ENCODE data around the gene MIEF2. TPM values are rescaled to one million over a fixed set of nuclear protein-coding genes. Genes with fewer than 3 reads are reported as not detected.
"Not testable (repeated sequence)": the region's sequence is repeated elsewhere in the genome, so short reads cannot be mapped to it uniquely, and the experiment has no call there.

Gene MIEF2
- total RNA-seq = 10 to 100 TPM; 14.0 to 14.7 TPM

GRCh38 chr17:18260332-18261145 lies at the start of gene MIEF2:
Gene MIEF2, plus strand, starts transcription at chr17:18260662. Its CDS starts 2,059 bp downstream, at chr17:18262721.
- Mint-ChIP-seq H3K9me3 (no peaks in the 10 kb centered on the region), H3K4me1 (peaks cover 28% of the 10 kb centered on the region), H3K27ac (peak within 1 kb of the TSS; percentile 87), H3K36me3 (peaks cover 4% of the 10 kb centered on the region), H3K4me3 (peak within 1 kb of the TSS; percentile 84), H3K27me3 (no peaks in the 10 kb centered on the region)
- POLR2A ChIA-PET = interaction anchor here (1.1 kb wide), 1 partner anchor 9 kb away, joined by 4 read pairs; no protein-coding TSS in a partner anchor
- peak; percentile 90 for ATAC-seq (ENCODE audit: low read depth)
- peak; percentile 90 for DNase-seq

- no peak for DNase-seq
- H3K27ac Mint-ChIP-seq = no peak overlapping the region
- H3K4me1 Mint-ChIP-seq = no peaks in the 10 kb centered on the region
- H3K27me3 Mint-ChIP-seq = no peaks in the 10 kb centered on the region
- no peak overlapping the region for H3K4me3 Mint-ChIP-seq
- POLR2A ChIA-PET = interaction anchor here (0.8 kb wide), 1 partner anchor 16 kb away, joined by 3 read pairs; no protein-coding TSS in a partner anchor
- H3K36me3 Mint-ChIP-seq = peaks cover 9% of the 10 kb centered on the region
- no peaks in the 10 kb centered on the region for H3K9me3 Mint-ChIP-seq
- no peak for ATAC-seq (ENCODE audit: low read depth)
These were observed 46.7 kb upstream of the MIEF2 start for GRCh38 chr17:18213666-18214270.

GRCh38 chr17:18216906-18217305 lies 43.6 kb upstream of the MIEF2 start:
- not testable (repeated sequence) for H3K4me3 Mint-ChIP-seq; H3K4me1 Mint-ChIP-seq; ATAC-seq (ENCODE audit: low read depth); H3K36me3 Mint-ChIP-seq; DNase-seq; H3K9me3 Mint-ChIP-seq; H3K27ac Mint-ChIP-seq; H3K27me3 Mint-ChIP-seq
- POLR2A ChIA-PET = interaction anchor here (0.6 kb wide), 1 partner anchor 163 kb away, joined by 3 read pairs; no protein-coding TSS in a partner anchor

- Mint-ChIP-seq H3K27ac (no peak overlapping the region), H3K27me3 (no peaks in the 10 kb centered on the region), H3K4me3 (no peak overlapping the region), H3K9me3 (no peaks in the 10 kb centered on the region), H3K4me1 (no peaks in the 10 kb centered on the region), H3K36me3 (peaks cover 1% of the 10 kb centered on the region)
- peak; percentile 85 for ATAC-seq (ENCODE audit: low read depth)
- DNase-seq = peak; percentile 79
- POLR2A ChIA-PET = no interaction called here
These were observed 42.9 kb upstream of the MIEF2 start for GRCh38 chr17:18217412-18218015.

- Mint-ChIP-seq H3K27ac (no peak overlapping the region), H3K4me1 (no peaks in the 10 kb centered on the region), H3K9me3 (no peaks in the 10 kb centered on the region), H3K36me3 (peaks cover 1% of the 10 kb centered on the region), H3K4me3 (no peak overlapping the region), H3K27me3 (no peaks in the 10 kb centered on the region)
- POLR2A ChIA-PET = no interaction called here
- no peak for ATAC-seq (ENCODE audit: low read depth)
- no peak for DNase-seq
These were observed 41.6 kb upstream of the MIEF2 start for GRCh38 chr17:18218756-18219415.

GRCh38 chr17:18224053-18224386 lies 36.4 kb upstream of the MIEF2 start:
- no peak overlapping the region for H3K4me3 Mint-ChIP-seq
- POLR2A ChIA-PET = interaction anchor here (0.5 to 2.9 kb wide), 4 partner anchors 16 to 137 kb away, joined by 3 to 11 read pairs (median 3); partner anchors contain the start of gene ALKBH5
- ATAC-seq (ENCODE audit: low read depth) (no peak), DNase-seq (no peak)
- H3K27me3 Mint-ChIP-seq = no peaks in the 10 kb centered on the region
- H3K9me3 Mint-ChIP-seq = no peaks in the 10 kb centered on the region
- no peaks in the 10 kb centered on the region for H3K36me3 Mint-ChIP-seq
- peaks cover 17% of the 10 kb centered on the region for H3K4me1 Mint-ChIP-seq
- no peak overlapping the region for H3K27ac Mint-ChIP-seq

GRCh38 chr17:18224387-18225120 lies 35.9 kb upstream of the MIEF2 start:
- Mint-ChIP-seq H3K4me1 (peaks cover 17% of the 10 kb centered on the region), H3K4me3 (peak overlapping the region; percentile 73), H3K27me3 (no peaks in the 10 kb centered on the region), H3K27ac (peak overlapping the region; percentile 73), H3K9me3 (no peaks in the 10 kb centered on the region), H3K36me3 (no peaks in the 10 kb centered on the region)
- DNase-seq (no peak), ATAC-seq (ENCODE audit: low read depth) (no peak)
- POLR2A ChIA-PET = interaction anchor here (0.5 to 2.9 kb wide), 3 partner anchors 23 to 137 kb away, joined by 3 to 11 read pairs (median 3); partner anchors contain the start of gene ALKBH5

- Mint-ChIP-seq H3K9me3 (no peaks in the 10 kb centered on the region), H3K4me1 (peaks cover 17% of the 10 kb centered on the region), H3K4me3 (peak within 1 kb of the TSS; percentile 96), H3K27me3 (no peaks in the 10 kb centered on the region), H3K36me3 (no peaks in the 10 kb centered on the region), H3K27ac (peak within 1 kb of the TSS; percentile 96)
- DNase-seq = peak; percentile 99
- peak; percentile 99 for ATAC-seq (ENCODE audit: low read depth)
- POLR2A ChIA-PET = interaction anchor here (2.9 kb wide), 1 partner anchor 42 kb away, joined by 11 read pairs; the partner anchor contains the start of gene ALKBH5
These were observed 35.3 kb upstream of the MIEF2 start, which contains the start of gene LLGL1 for GRCh38 chr17:18225121-18225641. Gene LLGL1, plus strand, starts transcription at chr17:18225635. Its CDS starts 48 bp downstream, at chr17:18225683.

GRCh38 chr17:18225642-18226283 lies 34.7 kb upstream of the MIEF2 start:
- Mint-ChIP-seq H3K4me3 (peak overlapping the region; percentile 96), H3K27me3 (no peaks in the 10 kb centered on the region), H3K4me1 (peaks cover 17% of the 10 kb centered on the region), H3K36me3 (no peaks in the 10 kb centered on the region), H3K9me3 (no peaks in the 10 kb centered on the region), H3K27ac (peak overlapping the region; percentile 96)
- DNase-seq (no peak), ATAC-seq (ENCODE audit: low read depth) (peak; percentile 27)
- POLR2A ChIA-PET = interaction anchor here (1.2 to 2.9 kb wide), 2 partner anchors 33 to 43 kb away, joined by 3 to 11 read pairs; partner anchors contain the start of gene ALKBH5

- peak; percentile 43 for DNase-seq
- Mint-ChIP-seq H3K36me3 (no peaks in the 10 kb centered on the region), H3K4me3 (peak overlapping the region; percentile 96), H3K4me1 (peaks cover 17% of the 10 kb centered on the region), H3K27me3 (no peaks in the 10 kb centered on the region), H3K9me3 (no peaks in the 10 kb centered on the region), H3K27ac (peak overlapping the region; percentile 96)
- POLR2A ChIA-PET = interaction anchor here (1.2 kb wide), 2 partner anchors 24 to 33 kb away, joined by 3 to 4 read pairs; no protein-coding TSS in a partner anchor
- ATAC-seq (ENCODE audit: low read depth) = no peak
These were observed 34.0 kb upstream of the MIEF2 start for GRCh38 chr17:18226284-18226945.

GRCh38 chr17:18227635-18228034 lies 32.8 kb upstream of the MIEF2 start:
- H3K4me3 Mint-ChIP-seq = no peak overlapping the region
- POLR2A ChIA-PET = interaction anchor here (1.2 kb wide), 1 partner anchor 25 kb away, joined by 4 read pairs; no protein-coding TSS in a partner anchor
- H3K27ac Mint-ChIP-seq = no peak overlapping the region
- no peaks in the 10 kb centered on the region for H3K36me3 Mint-ChIP-seq
- no peak for ATAC-seq (ENCODE audit: low read depth)
- H3K9me3 Mint-ChIP-seq = no peaks in the 10 kb centered on the region
- no peaks in the 10 kb centered on the region for H3K27me3 Mint-ChIP-seq
- DNase-seq = no peak
- H3K4me1 Mint-ChIP-seq = peaks cover 17% of the 10 kb centered on the region
